GM06990 (cell line): Measurements from ENCODE around the gene TMEM33.

Source experiments
- DNase-seq: peaks from one replicate; pipeline ENCODE4 v3.0.0-alpha.2; 2011; ENCODE audit not compliant: insufficient read length; ENCODE audit errors: extremely low read depth
- H3K27me3 ChIP-seq: replicated peaks from 2 replicates; pipeline ENCODE4 v1.6.0; 2011; ENCODE audit warnings: low read length; ENCODE audit not compliant: control insufficient read depth, insufficient read depth
- H3K36me3 ChIP-seq: 2 replicates; pipeline ENCODE4 v1.5.1; 2011; ENCODE audit warnings: low read length; ENCODE audit not compliant: control insufficient read depth, insufficient read depth
- H3K4me3 ChIP-seq: replicated peaks from 2 replicates; pipeline ENCODE4 v1.5.1; 2011; ENCODE audit warnings: low read depth, mild to moderate bottlenecking, control low read depth, low read length
- CTCF ChIP-seq: IDR thresholded peaks from 2 replicates; pipeline ENCODE4 v1.5.1; 2011; ENCODE audit warnings: low read length, control low read depth, mild to moderate bottlenecking, inconsistent platforms; ENCODE audit not compliant: insufficient read depth, poor library complexity, severe bottlenecking

TMEM33 gene

GRCh38 chr4:41934901-41935651 lies at the start of gene TMEM33:
TMEM33 (plus strand) TSS chr4:41935429; CDS start chr4:41935485, 56 bp downstream.
- peak; percentile 86 for DNase-seq
- Histone ChIP-seq H3K36me3 (no peaks in the 10 kb centered on the region), H3K27me3 (no peaks in the 10 kb centered on the region), H3K4me3 (peak within 1 kb of the TSS; percentile 95)
- no peak for TF ChIP-seq CTCF

GRCh38 chr4:41885456-41885855 lies 49.8 kb upstream of the TMEM33 start:
- TF ChIP-seq CTCF = no peak
- no peak overlapping the region for H3K4me3 ChIP-seq
- H3K36me3 ChIP-seq = no peaks in the 10 kb centered on the region
- peaks cover 3% of the 10 kb centered on the region; the same call in 1 of the 2 replicates for H3K27me3 ChIP-seq
- no peak for DNase-seq

GRCh38 chr4:41887277-41887676 lies 48.0 kb upstream of the TMEM33 start:
- H3K4me3 ChIP-seq = no peak overlapping the region
- no peaks in the 10 kb centered on the region; the same call in 1 of the 2 replicates for H3K27me3 ChIP-seq
- no peak for DNase-seq
- H3K36me3 ChIP-seq = no peaks in the 10 kb centered on the region
- no peak for TF ChIP-seq CTCF

GRCh38 chr4:41887821-41888686 lies 47.2 kb upstream of the TMEM33 start:
- H3K27me3 ChIP-seq = no peaks in the 10 kb centered on the region
- DNase-seq = no peak
- no peaks in the 10 kb centered on the region for H3K36me3 ChIP-seq
- no peak overlapping the region for H3K4me3 ChIP-seq
- peak; percentile 74 for TF ChIP-seq CTCF

- no peak overlapping the region for H3K4me3 ChIP-seq
These were observed 46.5 kb upstream of the TMEM33 start for GRCh38 chr4:41888687-41889074.

More at GRCh38 chr4:41888687-41889074, 46.5 kb upstream of the TMEM33 start:
- no peak for TF ChIP-seq CTCF
- no peaks in the 10 kb centered on the region for H3K36me3 ChIP-seq
- H3K27me3 ChIP-seq = no peaks in the 10 kb centered on the region
- no peak for DNase-seq
